Gastroesophageal sphincter (tissue), 3 donors: ENCODE results near the gene OR13C8.

Experiments
- POLR2A ChIP-seq, 2 donors: fragments of 450-650 bp; IDR thresholded peaks; one replicate each; pipeline ENCODE4 v1.6.1; 2017; ENCODE audit warnings: antibody characterized with exemption in 2 of 2, mild to moderate bottlenecking in 2 of 2, moderate library complexity in 1 of 2
- POLR2AphosphoS5 ChIP-seq: sonication (generic); formaldehyde crosslinking; IDR thresholded peaks from one replicate; pipeline ENCODE4 v1.6.1; 2017; ENCODE audit warnings: antibody characterized with exemption
- TF ChIP-seq, protein P1 (sequence below), 4 experiments: fragments of 200-600 bp in 2 of 4; fragments of 450-650 bp in 2 of 4; sonication (generic) in 1 of 4; IDR thresholded peaks; one replicate each; pipeline ENCODE4 v1.5.1; 2017 to 2019; ENCODE audit warnings: antibody characterized with exemption in 4 of 4, mild to moderate bottlenecking in 2 of 4, moderate library complexity in 2 of 4

DNA sequence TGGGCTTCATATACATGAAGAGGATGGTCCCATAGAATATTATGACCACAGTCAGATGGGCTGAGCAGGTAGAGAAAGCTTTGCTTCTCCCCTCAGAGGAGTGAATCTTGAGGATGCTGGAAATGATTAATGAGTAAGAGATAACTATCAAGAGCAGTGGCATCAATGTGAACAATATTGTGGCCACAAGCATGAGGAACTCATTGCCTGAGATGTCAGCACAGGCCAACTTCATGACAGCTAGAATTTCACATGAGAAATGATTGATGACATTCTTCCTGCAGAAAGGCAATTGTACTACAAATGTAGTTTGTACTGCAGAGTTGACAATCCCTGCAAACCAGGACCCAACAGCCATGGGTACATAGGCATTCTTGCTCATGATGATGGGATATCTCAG is 48.5 kb downstream of the OR13C8 start:
- TF ChIP-seq, protein P1, sequence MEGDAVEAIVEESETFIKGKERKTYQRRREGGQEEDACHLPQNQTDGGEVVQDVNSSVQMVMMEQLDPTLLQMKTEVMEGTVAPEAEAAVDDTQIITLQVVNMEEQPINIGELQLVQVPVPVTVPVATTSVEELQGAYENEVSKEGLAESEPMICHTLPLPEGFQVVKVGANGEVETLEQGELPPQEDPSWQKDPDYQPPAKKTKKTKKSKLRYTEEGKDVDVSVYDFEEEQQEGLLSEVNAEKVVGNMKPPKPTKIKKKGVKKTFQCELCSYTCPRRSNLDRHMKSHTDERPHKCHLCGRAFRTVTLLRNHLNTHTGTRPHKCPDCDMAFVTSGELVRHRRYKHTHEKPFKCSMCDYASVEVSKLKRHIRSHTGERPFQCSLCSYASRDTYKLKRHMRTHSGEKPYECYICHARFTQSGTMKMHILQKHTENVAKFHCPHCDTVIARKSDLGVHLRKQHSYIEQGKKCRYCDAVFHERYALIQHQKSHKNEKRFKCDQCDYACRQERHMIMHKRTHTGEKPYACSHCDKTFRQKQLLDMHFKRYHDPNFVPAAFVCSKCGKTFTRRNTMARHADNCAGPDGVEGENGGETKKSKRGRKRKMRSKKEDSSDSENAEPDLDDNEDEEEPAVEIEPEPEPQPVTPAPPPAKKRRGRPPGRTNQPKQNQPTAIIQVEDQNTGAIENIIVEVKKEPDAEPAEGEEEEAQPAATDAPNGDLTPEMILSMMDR (IDR thresholded peaks at IDR 0.05) = no peak
- TF ChIP-seq POLR2AphosphoS5 (no peak), POLR2A (IDR thresholded peaks at IDR 0.05) (no peak)
